DLD1 (cell line): ENCODE measurements around the gene SUPT6H.

Source experiments
- in situ Hi-C: cut with HindIII; loops from 2 replicates; pipeline ENCODE4 v1.10.0; 2017; ENCODE audit warnings: low sequenced_read_pairs

Gene SUPT6H

GRCh38 chr17:28700278-28700677, 38.3 kb downstream of the SUPT6H start:
- in situ Hi-C loops: no loop called here

- in situ Hi-C loops: no loop called here
Measured at GRCh38 chr17:28700830-28701492, 39.0 kb downstream of the SUPT6H start.

GRCh38 chr17:28702026-28702751, 40.2 kb downstream of the SUPT6H start:
- in situ Hi-C loops: no loop called here

GRCh38 chr17:28702752-28703150, 40.7 kb downstream of the SUPT6H start:
- in situ Hi-C loops: no loop called here

GRCh38 chr17:28703552-28704218, 41.7 kb downstream of the SUPT6H start:
- in situ Hi-C loops: no loop called here

GRCh38 chr17:28704219-28704858, 42.3 kb downstream of the SUPT6H start:
- in situ Hi-C loops: no loop called here

GRCh38 chr17:28705074-28705659, 43.2 kb downstream of the SUPT6H start:
- in situ Hi-C loops: no loop called here

GRCh38 chr17:28705728-28706334, 43.8 kb downstream of the SUPT6H start:
- in situ Hi-C loops: no loop called here

- in situ Hi-C loops: no loop called here
Measured at GRCh38 chr17:28706471-28707338, 44.7 kb downstream of the SUPT6H start.

GRCh38 chr17:28707339-28707720, 45.3 kb downstream of the SUPT6H start:
- in situ Hi-C loops: no loop called here

- in situ Hi-C loops: no loop called here
Measured at GRCh38 chr17:28710861-28711722, 49.1 kb downstream of the SUPT6H start.

- in situ Hi-C loops: no loop called here
Measured at GRCh38 chr17:28711723-28712031, 49.7 kb downstream of the SUPT6H start, which contains the start of gene PROCA1. TSS of gene PROCA1 (minus strand) at chr17:28711888. CDS start at chr17:28711660, 228 bp downstream.

- in situ Hi-C loops: no loop called here
Measured at GRCh38 chr17:28712032-28712704, 50.2 kb downstream of the SUPT6H start.

- in situ Hi-C loops: no loop called here
Measured at GRCh38 chr17:28712705-28713415, 50.9 kb downstream of the SUPT6H start.

GRCh38 chr17:28714281-28714680, 52.3 kb downstream of the SUPT6H start:
- in situ Hi-C loops: no loop called here

GRCh38 chr17:28715217-28715616, 53.2 kb downstream of the SUPT6H start:
- in situ Hi-C loops: no loop called here

- in situ Hi-C loops: no loop called here
Measured at GRCh38 chr17:28716740-28717577, 55.0 kb downstream of the SUPT6H start.
